SU-DHL-6 (cell line): Measurements from ENCODE around the gene PEX11B.

Source experiments
- H2AFZ ChIP-seq: fragments of 200-600 bp; sonication (generic); 2 replicates; pipeline ENCODE4 v1.6.1; 2014; ENCODE audit warnings: low read depth, mild to moderate bottlenecking, moderate library complexity, mixed read lengths, antibody characterized with exemption, low read length; ENCODE audit not compliant: severe bottlenecking
- H3F3A ChIP-seq: fragments of 200-600 bp; shearing (Covaris generic); 2 replicates; pipeline ENCODE4 v1.6.0; 2016; ENCODE audit warnings: antibody characterized with exemption, mild to moderate bottlenecking; ENCODE audit not compliant: insufficient read depth
- H3K27ac ChIP-seq: fragments of 200-600 bp; sonication (generic); 2 replicates; pipeline ENCODE4 v1.5.1; 2016; ENCODE audit warnings: low read depth, mild to moderate bottlenecking, low read length, moderate library complexity, mixed read lengths
- H3K27me3 ChIP-seq: fragments of 200-600 bp; sonication (generic), shearing (Covaris generic); 2 replicates; pipeline ENCODE4 v1.6.0; 2014; ENCODE audit warnings: mild to moderate bottlenecking, low read length
- H3K36me3 ChIP-seq: fragments of 200-600 bp; sonication (generic); 2 replicates; pipeline ENCODE4 v1.6.1; 2014; ENCODE audit warnings: mild to moderate bottlenecking, low read length, mixed read lengths
- H3K4me2 ChIP-seq: fragments of 300-600, 200-600 bp; shearing (Covaris generic), sonication (generic); 2 replicates; pipeline ENCODE4 v1.6.0; 2014; ENCODE audit warnings: low read length, low read depth, mild to moderate bottlenecking; ENCODE audit not compliant: poor library complexity, severe bottlenecking
- H3K4me3 ChIP-seq: fragments of 200-600 bp; sonication (generic); 2 replicates; pipeline ENCODE4 v1.5.1; 2014; ENCODE audit warnings: antibody characterized with exemption, low read length, mild to moderate bottlenecking, mixed read lengths; ENCODE audit not compliant: insufficient read depth, poor library complexity, severe bottlenecking
- H3K79me2 ChIP-seq: fragments of 200-600 bp; sonication (generic); 2 replicates; pipeline ENCODE4 v1.6.1; 2014; ENCODE audit warnings: mild to moderate bottlenecking, low read length, moderate library complexity; ENCODE audit not compliant: insufficient read depth
- H3K9ac ChIP-seq: fragments of 200-600 bp; sonication (generic); 2 replicates; pipeline ENCODE4 v1.7.0; 2014; ENCODE audit warnings: mild to moderate bottlenecking, low read length
- H3K9me2 ChIP-seq: fragments of 200-600 bp; sonication (generic); replicated peaks from 2 replicates; pipeline ENCODE4 v1.6.1; 2014; ENCODE audit warnings: low read length; ENCODE audit not compliant: insufficient read depth
- H3K9me3 ChIP-seq: fragments of 200-600 bp; sonication (generic); 2 replicates; pipeline ENCODE4 v1.6.1; 2014; ENCODE audit warnings: low read length, mixed read lengths; ENCODE audit not compliant: insufficient read depth
- H4K20me1 ChIP-seq: fragments of 200-600 bp; sonication (generic); 2 replicates; pipeline ENCODE4 v1.6.1; 2014; ENCODE audit warnings: low read depth, mild to moderate bottlenecking, antibody characterized with exemption, low read length, moderate library complexity, mixed read lengths
- CTCF ChIP-seq: fragments of 200-600 bp; sonication (generic); IDR thresholded peaks from one replicate; pipeline ENCODE4 v1.5.1; 2017; ENCODE audit warnings: antibody characterized with exemption, mild to moderate bottlenecking, low read length, moderate library complexity; ENCODE audit not compliant: insufficient read depth, poor library complexity, severe bottlenecking
- EZH2phosphoT487 ChIP-seq: fragments of 200-600 bp; sonication (generic), shearing (Covaris generic); conservative IDR thresholded peaks from 2 replicates; pipeline ENCODE4 v1.6.1; 2018; ENCODE audit warnings: mild to moderate bottlenecking, antibody characterized with exemption, low read length, moderate library complexity, mixed read lengths

Gene PEX11B

GRCh38 chr1:145871994-145872924 is 46.3 kb downstream of the PEX11B start:
- no peaks in the 10 kb centered on the region for H3K36me3 ChIP-seq
- TF ChIP-seq EZH2phosphoT487 = no peak
- TF ChIP-seq CTCF = no peak
- no peak overlapping the region for H3K4me3 ChIP-seq
- H2AFZ ChIP-seq = peak overlapping the region; percentile 45
- H3K4me2 ChIP-seq = no peak overlapping the region
- no peak overlapping the region for H3K27ac ChIP-seq
- H3K9me2 ChIP-seq = no peaks in the 10 kb centered on the region
- no peaks in the 10 kb centered on the region for H3K9me3 ChIP-seq
- H4K20me1 ChIP-seq = no peaks in the 10 kb centered on the region
- no peak overlapping the region for H3K9ac ChIP-seq
- no peaks in the 10 kb centered on the region for H3K27me3 ChIP-seq
- H3K79me2 ChIP-seq = no peaks in the 10 kb centered on the region
- no peaks in the 10 kb centered on the region for H3F3A ChIP-seq

GRCh38 chr1:145868232-145868631 is 50.3 kb downstream of the PEX11B start:
- Histone ChIP-seq H2AFZ (no peak overlapping the region), H3K9me3 (no peaks in the 10 kb centered on the region), H3K27ac (no peak overlapping the region), H4K20me1 (no peaks in the 10 kb centered on the region), H3K9ac (no peak overlapping the region), H3K9me2 (no peaks in the 10 kb centered on the region), H3K27me3 (no peaks in the 10 kb centered on the region), H3K4me2 (no peak overlapping the region), H3K4me3 (no peak overlapping the region), H3F3A (no peaks in the 10 kb centered on the region), H3K79me2 (no peaks in the 10 kb centered on the region), H3K36me3 (no peaks in the 10 kb centered on the region)
- TF ChIP-seq CTCF (no peak), EZH2phosphoT487 (no peak)

GRCh38 chr1:145863282-145864018 is 55.1 kb downstream of the PEX11B start:
- H4K20me1 ChIP-seq = no peaks in the 10 kb centered on the region
- H3K9me2 ChIP-seq = no peaks in the 10 kb centered on the region
- H3F3A ChIP-seq = 0 out of 2 replicates have a peak, but pooled peaks cover 5% of the 10 kb centered on the region
- H3K9ac ChIP-seq = no peak overlapping the region
- H3K4me2 ChIP-seq = no peak overlapping the region
- no peaks in the 10 kb centered on the region for H3K27me3 ChIP-seq
- H3K27ac ChIP-seq = no peak overlapping the region
- no peaks in the 10 kb centered on the region for H3K9me3 ChIP-seq
- H3K4me3 ChIP-seq = no peak overlapping the region
- no peak overlapping the region for H2AFZ ChIP-seq
- TF ChIP-seq EZH2phosphoT487 = no peak
- TF ChIP-seq CTCF = no peak
- no peaks in the 10 kb centered on the region for H3K79me2 ChIP-seq
- no peaks in the 10 kb centered on the region for H3K36me3 ChIP-seq
